Measurements from ENCODE around the gene PLCB1.

PLCB1 gene

DNA sequence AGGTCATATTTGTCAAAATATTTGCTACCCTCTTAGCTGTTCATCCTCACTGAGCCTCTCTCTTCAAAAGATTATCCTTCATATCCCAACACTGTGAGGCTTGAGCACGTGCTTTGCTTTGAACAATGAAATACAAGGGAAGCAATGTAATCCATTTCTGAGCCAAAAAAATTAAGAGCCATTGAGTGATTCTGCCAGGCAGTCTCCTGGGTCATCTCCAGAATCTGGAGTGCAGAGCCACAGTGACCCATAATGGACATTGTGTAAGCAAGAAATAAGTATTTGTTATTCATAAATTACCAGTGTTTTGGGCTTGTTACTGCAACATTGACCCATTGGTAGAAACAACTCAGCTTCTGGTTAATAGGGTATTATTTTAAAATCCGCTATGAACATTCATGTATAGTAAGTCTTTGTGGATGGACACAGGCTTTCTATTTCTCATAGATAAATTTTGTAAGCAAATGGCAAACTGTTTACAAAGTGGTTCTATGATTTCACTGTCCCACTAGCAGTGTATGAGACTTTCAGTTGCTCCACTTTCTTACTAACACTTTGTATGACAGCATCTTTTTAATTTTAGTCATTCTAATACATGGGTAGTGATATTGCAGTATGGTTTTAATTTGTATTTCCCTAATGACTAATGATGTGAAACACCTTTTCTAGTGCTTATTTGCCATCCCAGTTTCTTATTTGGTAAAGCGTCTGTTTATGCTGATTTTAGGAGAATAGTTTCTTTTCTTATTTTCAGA lies 358.2 kb downstream of the PLCB1 start:
- TF ChIP-seq, protein P1, sequence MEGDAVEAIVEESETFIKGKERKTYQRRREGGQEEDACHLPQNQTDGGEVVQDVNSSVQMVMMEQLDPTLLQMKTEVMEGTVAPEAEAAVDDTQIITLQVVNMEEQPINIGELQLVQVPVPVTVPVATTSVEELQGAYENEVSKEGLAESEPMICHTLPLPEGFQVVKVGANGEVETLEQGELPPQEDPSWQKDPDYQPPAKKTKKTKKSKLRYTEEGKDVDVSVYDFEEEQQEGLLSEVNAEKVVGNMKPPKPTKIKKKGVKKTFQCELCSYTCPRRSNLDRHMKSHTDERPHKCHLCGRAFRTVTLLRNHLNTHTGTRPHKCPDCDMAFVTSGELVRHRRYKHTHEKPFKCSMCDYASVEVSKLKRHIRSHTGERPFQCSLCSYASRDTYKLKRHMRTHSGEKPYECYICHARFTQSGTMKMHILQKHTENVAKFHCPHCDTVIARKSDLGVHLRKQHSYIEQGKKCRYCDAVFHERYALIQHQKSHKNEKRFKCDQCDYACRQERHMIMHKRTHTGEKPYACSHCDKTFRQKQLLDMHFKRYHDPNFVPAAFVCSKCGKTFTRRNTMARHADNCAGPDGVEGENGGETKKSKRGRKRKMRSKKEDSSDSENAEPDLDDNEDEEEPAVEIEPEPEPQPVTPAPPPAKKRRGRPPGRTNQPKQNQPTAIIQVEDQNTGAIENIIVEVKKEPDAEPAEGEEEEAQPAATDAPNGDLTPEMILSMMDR (IDR thresholded peaks at IDR 0.05; ENCODE audit: low read depth, low read length): no peak
- H3K4me3 ChIP-seq (ENCODE audit: low read depth, low read length): no peak overlapping the region

DNA sequence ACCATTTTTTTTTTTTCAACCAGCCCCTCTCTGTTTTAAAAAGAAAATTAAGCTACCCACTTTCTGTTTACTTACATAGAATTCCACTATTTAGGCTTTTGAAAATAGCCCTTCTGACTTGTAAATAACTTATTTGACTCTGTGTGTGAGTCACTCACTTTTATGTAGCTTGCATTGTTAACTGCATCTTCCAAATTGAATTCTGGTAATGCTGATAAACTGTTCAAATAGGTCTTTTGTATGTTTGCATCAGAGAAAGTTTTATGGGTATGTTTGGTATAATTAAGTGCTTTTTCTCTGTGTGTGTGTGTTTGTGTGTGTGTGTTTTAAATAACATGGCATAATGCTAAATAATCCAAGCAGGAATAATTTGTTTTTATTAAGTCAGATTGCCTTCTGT lies 360.1 kb downstream of the PLCB1 start:
- TF ChIP-seq, protein P1 (IDR thresholded peaks at IDR 0.05; ENCODE audit: low read depth, low read length): no peak
- no peak overlapping the region for H3K4me3 ChIP-seq (ENCODE audit: low read depth, low read length)

DNA sequence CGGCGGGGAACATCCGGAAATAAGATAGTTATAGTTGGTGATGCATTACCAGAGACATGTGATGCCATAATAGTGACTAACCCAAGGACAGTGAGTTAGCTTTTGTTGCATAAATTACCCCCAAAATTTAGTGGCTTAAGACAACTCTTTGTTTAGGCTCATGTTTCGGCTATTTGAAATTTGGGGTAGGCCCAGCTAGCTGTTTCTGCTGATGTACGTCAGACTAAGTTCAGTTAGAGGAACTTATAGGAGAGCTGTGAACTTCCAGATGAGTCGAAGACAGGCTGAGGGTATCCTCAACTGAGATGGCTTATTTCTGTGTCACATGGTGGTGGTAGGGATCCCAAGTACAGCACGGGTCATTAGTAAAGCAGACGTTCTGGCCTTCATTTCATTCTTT lies 366.5 kb downstream of the PLCB1 start:
- TF ChIP-seq, protein P1 (IDR thresholded peaks at IDR 0.05; ENCODE audit: low read depth, low read length): no peak
- H3K4me3 ChIP-seq (ENCODE audit: low read depth, low read length): no peak overlapping the region

DNA sequence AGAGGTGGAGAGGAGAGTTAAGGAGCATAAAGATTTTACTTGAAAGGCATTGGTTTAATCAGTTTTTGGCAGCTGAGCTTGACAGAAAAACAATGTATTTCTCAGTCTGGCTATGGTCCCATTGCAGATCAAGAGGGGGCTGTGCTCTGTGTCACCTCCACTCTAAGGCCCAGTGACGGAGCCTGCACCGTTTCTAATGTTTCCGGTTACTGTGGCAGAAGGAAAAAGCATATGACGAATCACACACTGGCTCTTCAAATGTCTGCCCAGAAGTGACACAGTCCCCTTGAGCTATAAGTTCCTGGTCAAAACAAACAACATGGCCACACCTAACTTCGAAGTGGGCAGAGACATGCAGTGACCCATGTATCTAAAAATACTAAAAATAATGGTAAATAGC lies 372.0 kb downstream of the PLCB1 start:
- TF ChIP-seq, protein P1 (IDR thresholded peaks at IDR 0.05; ENCODE audit: low read depth, low read length): no peak
- H3K4me3 ChIP-seq (ENCODE audit: low read depth, low read length): no peak overlapping the region

DNA sequence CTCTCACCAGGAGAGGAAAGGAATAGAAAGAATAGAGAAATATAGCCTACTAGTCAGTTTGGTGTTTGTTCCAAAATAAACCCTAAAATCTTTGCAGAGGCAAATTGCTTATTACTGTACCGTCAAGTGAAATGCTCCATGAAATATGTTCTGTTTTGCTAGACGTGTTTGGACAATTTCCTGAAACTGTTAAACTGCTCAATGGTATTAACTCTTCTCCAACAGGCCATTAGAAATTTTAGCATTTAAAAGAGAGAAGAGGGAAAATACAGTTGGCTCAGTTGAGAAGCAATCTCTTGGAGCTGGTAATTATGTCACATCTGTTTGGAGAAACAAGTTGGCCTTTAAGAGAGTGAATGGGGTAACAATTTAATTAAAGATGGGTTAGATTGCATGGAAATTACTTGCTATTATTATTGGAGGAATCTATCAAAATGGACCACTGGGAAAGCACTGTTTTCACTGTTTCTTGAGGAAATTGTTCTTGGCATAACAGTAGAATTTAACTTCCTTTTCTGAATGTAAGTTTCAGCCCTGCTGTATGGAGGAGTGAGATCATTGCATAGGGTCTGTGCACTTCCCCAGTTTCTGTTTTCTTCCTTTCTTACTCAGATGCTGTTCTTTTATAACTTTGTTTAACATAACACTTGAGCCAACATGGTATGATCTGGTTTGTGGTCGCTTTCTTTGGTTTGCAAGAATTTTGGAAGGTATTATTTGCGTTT lies 373.6 kb downstream of the PLCB1 start:
- H3K4me3 ChIP-seq (ENCODE audit: low read depth, low read length): no peak overlapping the region
- TF ChIP-seq, protein P1 (IDR thresholded peaks at IDR 0.05; ENCODE audit: low read depth, low read length): no peak

DNA sequence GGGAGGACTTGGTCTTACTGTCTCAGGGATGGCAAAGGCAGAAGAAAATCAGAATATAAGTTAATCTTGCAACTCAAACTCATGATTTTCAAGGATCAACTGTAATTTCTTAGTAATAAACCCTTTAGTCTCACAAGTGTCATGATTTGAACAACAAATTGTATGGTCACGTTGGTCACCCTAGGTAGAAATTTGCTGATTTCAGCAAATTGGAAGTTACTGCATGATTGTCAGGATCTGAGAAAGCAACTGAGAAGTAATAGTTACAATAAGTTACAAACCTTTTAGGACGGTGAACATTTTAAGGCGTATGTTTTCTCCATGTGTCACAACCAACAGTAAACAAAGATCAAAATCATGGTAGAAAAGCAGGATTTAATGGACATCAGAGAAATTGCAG lies 375.2 kb downstream of the PLCB1 start:
- TF ChIP-seq, protein P1 (IDR thresholded peaks at IDR 0.05; ENCODE audit: low read depth, low read length): no peak
- no peak overlapping the region for H3K4me3 ChIP-seq (ENCODE audit: low read depth, low read length)

DNA sequence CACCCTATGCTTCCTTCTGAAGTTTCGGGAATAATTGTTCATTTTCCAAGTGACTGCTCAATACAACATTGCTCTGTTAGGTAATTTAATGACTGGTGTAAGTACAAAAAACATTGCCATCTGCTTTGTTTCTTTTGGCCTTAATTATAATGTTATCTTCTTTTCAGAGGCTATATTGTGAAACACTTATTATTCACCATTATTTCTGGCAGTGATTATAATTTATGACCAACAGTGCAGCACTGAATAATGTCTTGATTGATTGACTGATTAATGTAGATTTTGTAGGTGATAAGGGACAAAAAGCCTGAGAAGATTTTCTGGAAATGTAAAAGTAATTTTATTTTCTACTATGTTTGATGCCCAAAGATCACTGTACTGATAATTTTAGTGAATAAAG lies 377.7 kb downstream of the PLCB1 start:
- TF ChIP-seq, protein P1 (IDR thresholded peaks at IDR 0.05; ENCODE audit: low read depth, low read length): no peak
- no peak overlapping the region for H3K4me3 ChIP-seq (ENCODE audit: low read depth, low read length)
